HTR-8/SVneo (cell line): ENCODE data around the gene LPP.

Experiments used
- DNase-seq: peaks from one replicate; pipeline ENCODE4 v3.0.0; 2011; ENCODE audit warnings: low spot score, mixed read lengths; ENCODE audit not compliant: insufficient read length
- FAIRE-seq: peaks from 2 replicates; lab custom pipeline; 2011; peaks lifted over from hg19 to GRCh38; lab: Jason Lieb, UNC

LPP gene

GRCh38 chr3:188166441-188166840 lies 12.5 kb downstream of the LPP start:
- FAIRE-seq = no peak

DNA sequence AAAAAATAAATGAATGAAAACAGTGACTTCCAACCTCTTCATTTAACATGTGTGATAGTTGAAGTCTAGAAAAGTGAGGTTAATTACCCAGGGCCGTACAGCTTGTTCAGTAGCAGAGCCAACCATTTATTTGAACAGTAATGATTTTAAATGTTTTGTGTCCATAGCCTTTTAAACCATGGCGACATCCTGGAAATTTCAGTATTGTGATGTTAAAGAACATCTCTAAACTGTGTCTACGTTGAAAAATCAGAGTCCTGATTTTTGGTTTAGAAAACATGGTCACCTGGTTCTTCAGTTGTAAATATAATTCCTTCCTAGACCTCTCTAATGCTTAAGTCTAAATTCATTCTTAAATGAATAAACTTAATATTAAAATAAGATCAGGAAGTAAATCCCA lies 14.2 kb downstream of the LPP start:
- FAIRE-seq (no peak), DNase-seq (no peak)

More at GRCh38 chr3:188166441-188166840, 12.5 kb downstream of the LPP start:
- no peak for DNase-seq

- no peak for DNase-seq
- FAIRE-seq = no peak
These were observed 14.7 kb downstream of the LPP start for GRCh38 chr3:188168648-188169047.

DNA sequence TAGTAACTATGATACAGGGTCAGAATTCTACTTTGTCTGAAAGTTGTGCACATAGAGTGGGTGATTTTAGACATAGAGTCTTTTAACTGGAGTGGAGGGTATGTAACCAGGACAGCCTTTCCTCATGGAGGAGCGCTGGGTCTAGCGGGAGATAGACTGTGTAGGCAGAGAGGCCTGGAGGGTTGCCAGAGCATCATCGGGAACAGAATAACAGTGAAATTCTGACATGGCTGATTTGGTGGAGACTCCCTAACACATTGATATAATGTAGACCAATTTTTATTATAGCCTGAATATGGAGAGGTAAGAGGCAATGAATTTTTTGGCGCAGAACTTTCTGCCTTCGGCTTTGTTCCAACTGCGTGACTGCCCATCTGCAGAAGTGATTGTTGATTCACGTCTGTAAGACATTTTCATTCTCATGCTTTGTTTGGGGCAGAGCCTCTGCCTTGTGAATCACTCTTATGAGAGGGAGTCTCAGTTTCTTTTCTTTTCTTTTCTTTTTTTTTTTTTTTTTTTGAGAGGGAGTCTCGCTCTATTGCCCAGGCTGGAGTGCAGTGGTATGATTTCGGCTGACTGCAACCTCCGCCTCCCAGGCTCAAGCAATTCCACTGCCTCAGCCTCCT lies 16.0 kb downstream of the LPP start:
- FAIRE-seq (no peak), DNase-seq (no peak)

DNA sequence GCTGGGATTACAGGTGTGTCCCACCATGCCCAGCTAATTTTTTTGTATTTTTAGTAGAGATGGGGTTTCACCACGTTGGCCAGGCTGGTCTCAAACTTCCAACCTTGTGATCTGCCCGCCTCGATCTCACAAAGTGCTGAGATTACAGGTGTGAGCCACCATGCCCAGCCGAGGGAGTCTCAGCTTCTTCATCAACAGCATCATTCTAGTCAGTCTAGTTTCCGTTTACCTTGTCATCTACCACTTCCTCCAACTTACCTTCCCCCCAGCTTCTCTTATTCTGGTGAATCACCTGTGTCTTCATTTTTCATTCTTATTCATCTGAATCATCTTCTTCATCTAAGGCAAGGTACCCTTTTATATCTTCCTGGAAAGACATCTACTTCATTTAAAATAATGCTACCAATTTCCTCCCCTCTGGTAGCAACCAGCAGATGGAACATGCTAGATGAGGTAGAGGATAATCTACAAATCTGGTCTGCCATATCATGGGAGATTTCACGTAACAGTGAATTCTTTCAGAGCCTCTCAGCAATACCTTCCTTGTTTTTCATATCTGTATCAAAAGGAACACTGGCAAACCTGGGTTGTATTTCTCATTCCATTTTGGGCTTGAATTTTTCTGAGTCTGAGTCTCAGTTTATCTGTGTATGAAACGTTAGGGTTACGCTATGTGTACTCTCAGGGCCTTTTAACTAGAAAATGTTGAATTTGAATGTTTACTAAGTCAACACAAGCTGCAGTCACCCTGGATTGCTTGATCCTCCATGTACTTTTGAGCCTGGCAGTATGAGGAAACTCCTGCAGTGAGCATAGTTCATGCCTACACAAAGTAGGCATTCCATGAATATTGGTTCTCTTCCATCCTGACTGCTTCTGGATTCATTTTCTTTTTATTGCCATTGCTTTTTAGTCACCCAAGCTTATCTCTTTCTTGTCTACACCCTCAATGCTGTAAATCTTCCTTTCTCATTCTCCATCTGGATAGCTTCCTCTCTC lies 16.8 kb downstream of the LPP start:
- FAIRE-seq (no peak), DNase-seq (no peak)

DNA sequence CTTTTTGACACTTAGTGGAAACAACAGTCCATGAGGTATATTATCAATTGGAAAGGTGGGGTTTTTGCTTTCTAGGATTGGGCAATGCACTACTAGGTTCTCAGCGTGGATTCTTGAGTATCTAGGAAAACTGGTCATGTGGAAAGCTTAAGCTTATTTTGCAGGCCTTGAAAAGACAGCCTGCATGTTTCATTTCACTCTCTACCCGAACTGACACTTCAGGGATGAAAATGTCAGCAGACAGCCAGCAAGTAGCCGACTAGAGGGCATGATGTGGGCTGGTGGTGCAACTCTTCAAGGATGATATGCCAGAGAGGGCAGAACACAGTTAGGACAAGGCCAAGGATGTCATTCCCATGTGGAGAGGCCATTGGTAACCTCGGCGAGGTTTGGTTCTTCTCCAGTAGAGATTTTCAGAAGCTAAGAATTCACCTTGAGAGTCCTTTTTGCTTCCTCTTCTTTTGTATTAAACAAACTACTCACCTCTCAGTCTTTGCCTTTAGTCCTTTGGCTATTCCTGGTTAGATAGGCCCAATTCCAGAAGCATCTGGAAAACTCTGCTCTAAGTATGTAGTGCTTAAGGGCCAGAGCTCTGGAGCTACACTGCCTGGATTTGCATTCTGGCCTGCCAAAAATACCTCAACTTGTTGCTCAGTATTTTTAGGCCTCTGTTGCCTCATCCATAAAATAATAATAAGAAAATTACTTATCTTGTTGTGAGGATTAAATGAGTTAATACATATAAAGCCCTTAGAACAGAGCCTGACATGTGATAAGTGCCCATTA lies 17.9 kb downstream of the LPP start:
- DNase-seq = no peak
- no peak for FAIRE-seq

- DNase-seq = no peak
- FAIRE-seq = no peak
These were observed 20.5 kb downstream of the LPP start for GRCh38 chr3:188174317-188175044.

GRCh38 chr3:188176476-188176875 lies 22.5 kb downstream of the LPP start:
- DNase-seq (no peak), FAIRE-seq (no peak)

DNA sequence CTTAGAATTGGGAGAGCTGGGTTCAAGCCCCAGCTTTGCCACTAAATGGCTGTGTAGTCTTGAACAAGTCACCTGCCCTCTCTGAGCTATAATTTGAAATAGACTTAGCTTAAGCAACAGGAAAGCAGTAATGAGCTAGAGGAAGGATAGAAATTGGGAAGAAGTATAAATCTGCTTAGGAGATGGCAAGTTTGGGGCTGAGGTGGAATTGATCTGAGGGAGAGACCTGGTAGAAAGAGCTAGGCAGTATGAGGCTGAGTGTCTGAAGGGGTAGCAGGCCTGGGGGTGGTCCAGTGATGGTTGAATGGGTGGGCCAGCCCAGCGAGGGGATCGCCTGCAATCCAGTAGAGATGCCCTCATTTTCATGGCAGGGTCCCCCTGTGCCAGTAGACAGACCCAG lies 22.9 kb downstream of the LPP start:
- FAIRE-seq (no peak), DNase-seq (no peak)

DNA sequence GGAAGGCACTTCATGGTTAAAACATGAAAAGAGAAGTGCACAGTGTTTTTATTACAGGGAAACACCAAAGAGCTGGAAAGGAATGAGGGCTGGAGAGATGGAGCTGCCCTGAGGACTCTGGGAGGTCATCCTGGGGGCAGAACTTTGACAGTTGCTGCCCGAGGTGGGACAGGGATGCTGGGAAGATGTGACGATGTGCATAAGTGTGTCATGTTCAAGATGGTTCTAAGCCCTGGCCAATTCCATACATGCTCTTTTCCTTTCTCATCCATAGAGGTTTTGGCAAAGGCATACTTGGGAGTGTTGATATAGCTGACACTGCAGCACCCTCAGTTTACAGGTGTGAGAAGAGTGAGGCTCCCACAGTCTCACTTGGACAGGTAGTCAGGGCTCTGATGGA lies 23.8 kb downstream of the LPP start:
- FAIRE-seq = no peak

DNA sequence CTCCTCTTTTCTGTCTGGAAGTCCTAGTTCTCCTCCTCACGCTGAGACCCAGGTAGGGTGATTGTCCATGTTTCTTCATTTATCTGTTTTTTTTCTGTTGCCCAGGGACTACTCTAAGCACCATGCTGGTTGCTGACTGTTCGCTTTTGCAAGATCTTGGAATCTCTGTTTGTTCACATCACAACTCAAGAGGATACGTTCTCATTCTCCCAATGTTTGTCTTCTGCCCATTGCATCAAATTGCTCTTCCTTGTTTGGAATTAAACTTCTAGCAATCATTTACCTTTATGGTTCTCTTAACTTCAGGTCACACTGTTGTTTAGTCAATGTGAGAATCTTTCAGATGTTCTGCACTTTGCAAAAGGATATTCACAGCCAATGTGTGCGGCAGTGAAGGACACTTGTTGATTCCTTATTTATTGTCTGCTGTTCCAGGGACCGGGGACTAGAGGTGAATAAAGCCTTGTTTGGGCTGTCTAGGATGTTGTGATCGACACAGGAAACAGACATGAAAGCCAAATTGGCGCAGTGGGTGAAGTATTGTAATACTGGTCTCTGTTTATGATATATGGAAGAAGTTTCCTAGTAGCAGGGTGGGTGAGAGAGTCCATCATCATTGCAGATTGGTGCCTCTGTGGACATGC lies 24.5 kb downstream of the LPP start:
- DNase-seq (no peak), FAIRE-seq (no peak)

More for the DNA sequence above, 23.8 kb downstream of the LPP start:
- DNase-seq = no peak

- no peak for FAIRE-seq
- no peak for DNase-seq
These were observed 25.3 kb downstream of the LPP start for GRCh38 chr3:188179006-188179966.

DNA sequence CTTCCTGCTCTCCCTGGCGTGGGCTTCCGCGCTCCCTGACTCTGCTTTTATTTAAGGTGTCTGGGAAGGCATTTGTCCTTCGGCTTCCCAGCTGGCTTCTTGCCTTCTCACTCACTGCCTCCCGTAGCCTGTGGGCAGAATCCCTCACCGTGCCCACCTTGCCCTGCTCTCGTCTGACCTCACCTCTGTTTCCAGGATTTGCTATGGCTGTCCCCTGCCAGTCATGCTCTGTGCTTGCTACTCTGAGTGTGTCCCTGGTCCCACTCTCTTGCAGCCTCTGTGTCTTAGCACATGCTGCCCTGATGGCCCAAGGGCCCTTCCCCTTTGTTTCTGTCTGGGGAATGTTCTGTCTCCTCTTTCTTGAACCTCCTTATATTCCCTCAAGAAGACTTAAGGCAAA lies 26.2 kb downstream of the LPP start:
- DNase-seq (no peak), FAIRE-seq (no peak)

DNA sequence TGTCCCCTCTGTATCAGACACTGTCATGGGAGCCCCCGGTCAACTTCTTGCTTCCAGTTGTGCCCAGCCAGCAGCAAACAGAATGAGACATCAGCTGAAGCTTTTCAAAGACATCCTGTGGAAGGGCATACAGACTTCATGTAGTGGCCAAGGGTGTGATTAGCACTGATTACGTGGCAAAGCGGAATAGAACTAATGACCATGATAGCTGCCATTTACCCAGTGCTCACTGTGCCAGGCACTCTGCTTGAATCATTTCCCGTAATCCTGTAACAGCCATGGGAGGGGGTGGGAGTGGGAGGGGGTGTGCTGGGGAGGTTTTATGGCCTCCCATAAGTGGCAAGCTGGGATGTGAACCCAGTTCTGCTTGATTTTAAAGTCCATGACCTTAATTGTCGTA lies 29.5 kb downstream of the LPP start:
- no peak for FAIRE-seq
- DNase-seq = no peak

- no peak for DNase-seq
- FAIRE-seq = no peak
These were observed 30.2 kb downstream of the LPP start for GRCh38 chr3:188184160-188184559.

- no peak for FAIRE-seq
- DNase-seq = no peak
These were observed 30.7 kb downstream of the LPP start for GRCh38 chr3:188184649-188185048.

- DNase-seq (no peak), FAIRE-seq (no peak)
These were observed 31.8 kb downstream of the LPP start for GRCh38 chr3:188185717-188186251.

- DNase-seq = no peak
- FAIRE-seq = no peak
These were observed 33.1 kb downstream of the LPP start for GRCh38 chr3:188187053-188187452.
